ENCODE data around the gene NLRC4.

DNA sequence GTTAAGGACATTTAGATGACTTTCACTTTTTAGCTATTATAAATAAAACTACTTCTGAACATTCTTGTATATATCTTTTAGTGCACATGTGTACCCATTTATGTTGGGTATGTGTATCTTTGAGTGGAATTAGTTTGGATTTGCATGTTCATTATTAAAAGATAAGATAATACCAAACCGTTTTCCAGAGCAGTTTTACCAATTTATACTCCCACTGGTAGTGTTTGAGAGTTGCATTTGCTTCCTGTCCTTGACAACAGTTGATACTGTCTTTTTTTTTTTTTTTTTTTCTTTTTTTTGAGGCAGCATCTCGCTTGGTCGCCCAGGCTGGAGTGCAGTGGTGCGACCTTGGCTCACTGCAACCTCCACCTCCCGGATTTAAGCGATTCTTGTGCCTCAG is 75.7 kb downstream of the NLRC4 start:
- TF ChIP-seq, protein P1, sequence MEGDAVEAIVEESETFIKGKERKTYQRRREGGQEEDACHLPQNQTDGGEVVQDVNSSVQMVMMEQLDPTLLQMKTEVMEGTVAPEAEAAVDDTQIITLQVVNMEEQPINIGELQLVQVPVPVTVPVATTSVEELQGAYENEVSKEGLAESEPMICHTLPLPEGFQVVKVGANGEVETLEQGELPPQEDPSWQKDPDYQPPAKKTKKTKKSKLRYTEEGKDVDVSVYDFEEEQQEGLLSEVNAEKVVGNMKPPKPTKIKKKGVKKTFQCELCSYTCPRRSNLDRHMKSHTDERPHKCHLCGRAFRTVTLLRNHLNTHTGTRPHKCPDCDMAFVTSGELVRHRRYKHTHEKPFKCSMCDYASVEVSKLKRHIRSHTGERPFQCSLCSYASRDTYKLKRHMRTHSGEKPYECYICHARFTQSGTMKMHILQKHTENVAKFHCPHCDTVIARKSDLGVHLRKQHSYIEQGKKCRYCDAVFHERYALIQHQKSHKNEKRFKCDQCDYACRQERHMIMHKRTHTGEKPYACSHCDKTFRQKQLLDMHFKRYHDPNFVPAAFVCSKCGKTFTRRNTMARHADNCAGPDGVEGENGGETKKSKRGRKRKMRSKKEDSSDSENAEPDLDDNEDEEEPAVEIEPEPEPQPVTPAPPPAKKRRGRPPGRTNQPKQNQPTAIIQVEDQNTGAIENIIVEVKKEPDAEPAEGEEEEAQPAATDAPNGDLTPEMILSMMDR (conservative IDR thresholded peaks at IDR 0.05; ENCODE audit: low read depth, low read length), result no peak
- TF ChIP-seq NFE2L2 (IDR thresholded peaks at IDR 0.05; ENCODE audit: low read depth, low read length) (no peak), CHD1 (IDR thresholded peaks at IDR 0.05; ENCODE audit: low read depth, low read length) (no peak), MXI1 (IDR thresholded peaks at IDR 0.05; ENCODE audit: borderline replicate concordance, low read depth, low read length) (no peak), POLR2A (IDR thresholded peaks at IDR 0.05; ENCODE audit: low read depth, low read length) (no peak), FOS (IDR thresholded peaks at IDR 0.05; ENCODE audit: low read depth, low read length) (no peak), RCOR1 (IDR thresholded peaks at IDR 0.05; ENCODE audit: insufficient replicate concordance, low read length) (no peak), MAZ (IDR thresholded peaks at IDR 0.05; ENCODE audit: borderline replicate concordance, low read depth, low read length) (no peak)
- TF ChIP-seq, protein P2, sequence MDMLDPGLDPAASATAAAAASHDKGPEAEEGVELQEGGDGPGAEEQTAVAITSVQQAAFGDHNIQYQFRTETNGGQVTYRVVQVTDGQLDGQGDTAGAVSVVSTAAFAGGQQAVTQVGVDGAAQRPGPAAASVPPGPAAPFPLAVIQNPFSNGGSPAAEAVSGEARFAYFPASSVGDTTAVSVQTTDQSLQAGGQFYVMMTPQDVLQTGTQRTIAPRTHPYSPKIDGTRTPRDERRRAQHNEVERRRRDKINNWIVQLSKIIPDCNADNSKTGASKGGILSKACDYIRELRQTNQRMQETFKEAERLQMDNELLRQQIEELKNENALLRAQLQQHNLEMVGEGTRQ (IDR thresholded peaks at IDR 0.05; ENCODE audit: low read depth, low read length), result no peak
